Measurements from ENCODE around the gene DVL1. TPM values are rescaled to one million over a fixed set of nuclear protein-coding genes. Genes with fewer than 3 reads are reported as not detected.

The DVL1 gene
- total RNA-seq, 1 experiment from 2014 or later = 71.0 TPM

DNA sequence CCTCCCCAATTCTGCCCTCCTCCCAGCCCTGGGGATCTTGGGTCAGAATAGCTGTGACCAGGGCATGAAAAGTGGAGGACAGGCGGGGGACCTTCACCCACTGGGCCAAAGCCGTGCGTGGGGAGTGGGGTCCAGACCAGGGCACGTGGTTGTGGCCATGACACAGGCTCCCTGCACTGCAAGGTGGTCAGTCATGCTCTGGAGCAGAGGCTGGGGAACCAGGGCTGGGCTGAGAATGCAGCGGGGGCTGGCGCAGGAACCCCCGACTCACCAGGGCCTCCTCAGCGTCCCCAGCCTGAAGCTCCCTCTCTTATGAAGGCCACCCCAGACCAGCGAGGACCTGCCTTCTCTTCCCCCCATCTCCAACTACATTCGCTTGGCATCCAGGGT is 2.7 kb downstream of the DVL1 start:
- no peak overlapping the region for H3K27ac Mint-ChIP-seq

More for the DNA sequence above, 2.7 kb downstream of the DVL1 start:
- Histone ChIP-seq H3K79me2 (ENCODE audit: insufficient read depth, low read length) (peaks cover 3% of the 10 kb centered on the region; the same call in 1 of the 2 replicates), H3K18ac (ENCODE audit: insufficient read length, low read depth, low read length) (no peak overlapping the region), H3K56ac (ENCODE audit: insufficient read length, low read depth, low read length) (no peak overlapping the region), H3K9ac (ENCODE audit: extremely low read depth, insufficient read length, low read length) (no peak overlapping the region), H3K23ac (ENCODE audit: insufficient read length, low read depth, low read length) (no peak overlapping the region), H2BK15ac (ENCODE audit: low read depth, low read length) (no peak overlapping the region), H2AFZ (ENCODE audit: low read length) (no peak overlapping the region), H3K27ac (ENCODE audit: insufficient read length, low read depth, low read length) (no peak overlapping the region), H3K4ac (ENCODE audit: low read depth, low read length) (no peak overlapping the region), H3T11ph (ENCODE audit: low read length) (no peak overlapping the region), H4K8ac (replicated peaks; ENCODE audit: insufficient read length, low read depth, low read length) (no peak overlapping the region), H3K4me2 (ENCODE audit: insufficient read depth, insufficient read length, low read length) (no peak overlapping the region), H3K4me1 (ENCODE audit: insufficient read depth, low read length) (no peaks in the 10 kb centered on the region; the same call in 1 of the 2 replicates), H2BK120ac (ENCODE audit: low read depth, low read length, poor library complexity, severe bottlenecking) (no peak overlapping the region), H2AK5ac (ENCODE audit: insufficient read length, low read length) (no peak overlapping the region), H3K79me1 (ENCODE audit: insufficient read depth, low read depth, low read length, poor library complexity, severe bottlenecking) (peaks cover 13% of the 10 kb centered on the region), H2BK20ac (ENCODE audit: low read depth, low read length, poor library complexity, severe bottlenecking) (no peak overlapping the region), H3K14ac (ENCODE audit: insufficient read depth, low read length) (no peak overlapping the region), H4K91ac (ENCODE audit: insufficient read length, low read depth, low read length) (no peak overlapping the region), H2BK5ac (ENCODE audit: insufficient read length, low read length) (no peak overlapping the region), H2BK12ac (ENCODE audit: insufficient read length, low read depth, low read length) (no peak overlapping the region), H3K27me3 (ENCODE audit: insufficient read depth, low read length) (no peaks in the 10 kb centered on the region), H3K23me2 (ENCODE audit: insufficient read length, low read depth, low read length, poor library complexity, severe bottlenecking) (peaks cover 9% of the 10 kb centered on the region), H3K9me3 (ENCODE audit: control insufficient read depth, low read depth, low read length) (no peaks in the 10 kb centered on the region), H4K5ac (ENCODE audit: insufficient read length, low read depth, low read length) (no peak overlapping the region), H4K20me1 (ENCODE audit: control insufficient read depth, insufficient read depth, insufficient read length) (peaks cover 3% of the 10 kb centered on the region)
- peaks cover 6 to 17% of the 10 kb centered on the region in 2 experiments for H3K4me1 Mint-ChIP-seq
- no peak for TF ChIP-seq CTCF (conservative IDR thresholded peaks at IDR 0.05)
- no peak for DNase-seq
- no peak overlapping the region; a peak in 1 of 5 replicates for H3K4me3 Mint-ChIP-seq
- H3K36me3 Mint-ChIP-seq (ENCODE audit: insufficient read depth in 1 of 3, low read depth in 3 of 3) = peaks cover 6 to 8% (median 7%) of the 10 kb centered on the region in 3 experiments; a peak in 6 of 7 replicates
- no CpG with 5 or more reads among the region's 10 CpGs for WGBS (ENCODE audit: extremely low coverage, insufficient read length, low lambda C conversion rate)
- no peaks in the 10 kb centered on the region for H3K27me3 Mint-ChIP-seq (ENCODE audit: low read depth)
- no peaks in the 10 kb centered on the region for H3K9me3 Mint-ChIP-seq
